GM12801 (cell line): ENCODE results near the gene SLC40A1.

Experiments used
- TF ChIP-seq, protein P1 (sequence below): IDR thresholded peaks from one replicate; pipeline ENCODE4 v1.5.1; 2011; ENCODE audit warnings: control low read depth; ENCODE audit not compliant: insufficient read length; ENCODE audit errors: extremely low read depth

Gene SLC40A1

DNA sequence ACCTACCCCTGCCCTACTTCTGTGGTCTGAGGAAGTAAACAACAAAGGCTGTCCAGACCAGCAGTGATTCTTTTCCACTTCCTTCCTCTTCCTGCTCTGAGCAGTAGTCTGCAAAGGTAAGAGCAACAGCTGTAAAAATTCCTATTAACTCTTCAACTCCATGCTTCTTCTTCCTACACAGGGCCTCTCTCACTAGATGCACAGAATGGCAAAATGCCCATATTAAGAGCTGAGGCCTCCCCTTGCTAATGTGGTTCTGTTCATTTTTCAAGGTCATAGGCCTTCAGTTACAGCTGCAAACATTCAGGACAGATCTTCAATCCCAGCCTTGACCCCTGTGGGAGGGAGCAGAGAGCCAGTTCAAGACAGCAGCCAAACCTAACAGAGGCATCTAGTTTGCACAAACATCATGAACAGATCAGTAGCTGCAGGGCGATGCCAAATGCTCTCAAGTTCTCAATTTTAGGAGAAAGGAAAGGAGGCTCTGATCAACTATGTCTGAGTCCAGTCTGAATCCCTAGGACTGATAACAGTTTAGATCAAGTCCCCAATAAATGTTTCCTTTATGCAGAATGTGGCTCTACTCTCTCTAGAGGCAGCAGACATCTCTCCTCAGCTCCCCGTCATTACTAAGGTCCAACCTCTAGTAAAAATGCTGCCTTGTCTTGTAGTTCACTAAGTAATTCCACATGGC is 20.9 kb downstream of the SLC40A1 start:
- TF ChIP-seq, protein P1, sequence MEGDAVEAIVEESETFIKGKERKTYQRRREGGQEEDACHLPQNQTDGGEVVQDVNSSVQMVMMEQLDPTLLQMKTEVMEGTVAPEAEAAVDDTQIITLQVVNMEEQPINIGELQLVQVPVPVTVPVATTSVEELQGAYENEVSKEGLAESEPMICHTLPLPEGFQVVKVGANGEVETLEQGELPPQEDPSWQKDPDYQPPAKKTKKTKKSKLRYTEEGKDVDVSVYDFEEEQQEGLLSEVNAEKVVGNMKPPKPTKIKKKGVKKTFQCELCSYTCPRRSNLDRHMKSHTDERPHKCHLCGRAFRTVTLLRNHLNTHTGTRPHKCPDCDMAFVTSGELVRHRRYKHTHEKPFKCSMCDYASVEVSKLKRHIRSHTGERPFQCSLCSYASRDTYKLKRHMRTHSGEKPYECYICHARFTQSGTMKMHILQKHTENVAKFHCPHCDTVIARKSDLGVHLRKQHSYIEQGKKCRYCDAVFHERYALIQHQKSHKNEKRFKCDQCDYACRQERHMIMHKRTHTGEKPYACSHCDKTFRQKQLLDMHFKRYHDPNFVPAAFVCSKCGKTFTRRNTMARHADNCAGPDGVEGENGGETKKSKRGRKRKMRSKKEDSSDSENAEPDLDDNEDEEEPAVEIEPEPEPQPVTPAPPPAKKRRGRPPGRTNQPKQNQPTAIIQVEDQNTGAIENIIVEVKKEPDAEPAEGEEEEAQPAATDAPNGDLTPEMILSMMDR = no peak

DNA sequence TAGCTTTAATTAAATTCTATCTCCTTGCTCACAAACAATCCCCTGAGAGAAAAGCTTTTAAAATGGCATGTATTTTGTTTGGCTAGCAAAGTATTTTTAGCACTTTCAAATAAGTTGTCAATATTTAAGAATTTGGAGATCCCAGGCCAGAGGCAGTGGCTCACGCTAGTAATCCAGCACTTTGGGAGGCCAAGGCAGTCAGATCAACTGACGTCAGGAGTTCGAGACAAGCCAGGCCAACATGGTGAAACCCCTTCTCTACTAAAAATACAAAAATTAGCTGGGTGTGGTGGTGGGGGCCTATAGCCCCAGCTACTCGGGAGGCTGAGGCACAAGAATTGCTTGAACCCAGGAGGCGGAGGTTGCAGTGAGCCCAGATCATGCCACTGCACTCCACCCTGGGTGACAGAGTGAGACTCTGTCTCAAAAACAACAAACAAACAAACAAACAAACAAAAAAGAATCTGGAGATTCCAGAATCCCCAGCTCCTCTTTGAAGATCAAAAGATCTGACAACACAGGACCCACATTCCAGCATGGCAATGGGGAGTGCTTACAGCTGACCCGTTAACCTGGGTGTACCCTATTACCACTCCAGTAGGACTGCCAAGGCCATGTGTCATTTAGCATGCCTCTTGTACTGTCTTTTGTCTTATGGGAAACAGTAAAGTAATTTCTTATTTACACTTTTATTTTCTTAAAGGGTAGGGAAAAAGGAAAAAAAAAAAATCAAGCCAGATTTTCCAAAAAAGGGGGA is 21.9 kb downstream of the SLC40A1 start:
- TF ChIP-seq, protein P1 = no peak

DNA sequence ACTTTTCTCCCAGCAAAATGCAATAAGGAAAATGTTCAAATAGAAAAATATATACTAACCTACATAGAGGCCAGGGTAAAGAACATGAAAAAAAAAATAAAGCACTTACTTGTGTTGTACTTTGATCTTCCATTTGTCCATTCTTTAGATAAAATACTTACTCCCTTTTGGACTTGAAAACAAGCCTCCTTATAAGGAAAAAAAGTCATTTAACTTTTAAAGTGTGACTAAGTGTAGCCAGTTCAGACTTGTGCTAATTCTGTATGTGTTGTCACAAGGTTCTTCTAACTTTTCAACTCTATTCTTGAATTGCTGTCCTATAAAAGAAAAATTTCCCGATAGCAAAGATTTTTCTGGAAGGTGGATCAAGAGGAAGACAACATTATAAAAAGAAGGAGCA is 23.2 kb downstream of the SLC40A1 start:
- TF ChIP-seq, protein P1 = no peak

DNA sequence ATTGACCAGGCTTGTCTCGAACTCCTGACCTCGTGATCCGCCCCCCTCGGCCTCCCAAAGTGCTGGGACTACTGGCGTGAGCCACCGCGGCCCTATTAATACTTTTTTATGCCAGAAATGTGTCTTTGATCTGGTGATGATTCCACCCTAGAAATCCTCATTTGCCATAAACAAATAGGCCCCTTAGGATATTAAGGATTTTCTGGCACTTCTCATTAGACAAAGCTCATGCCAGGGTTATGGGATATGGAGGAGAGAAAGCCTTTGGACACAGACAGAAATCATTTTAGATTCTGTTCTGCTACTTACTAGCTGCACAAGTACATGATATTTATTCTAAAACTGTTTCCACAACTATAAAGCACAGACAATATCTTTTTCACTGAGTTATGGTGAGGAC is 24.1 kb downstream of the SLC40A1 start:
- TF ChIP-seq, protein P1 = no peak

DNA sequence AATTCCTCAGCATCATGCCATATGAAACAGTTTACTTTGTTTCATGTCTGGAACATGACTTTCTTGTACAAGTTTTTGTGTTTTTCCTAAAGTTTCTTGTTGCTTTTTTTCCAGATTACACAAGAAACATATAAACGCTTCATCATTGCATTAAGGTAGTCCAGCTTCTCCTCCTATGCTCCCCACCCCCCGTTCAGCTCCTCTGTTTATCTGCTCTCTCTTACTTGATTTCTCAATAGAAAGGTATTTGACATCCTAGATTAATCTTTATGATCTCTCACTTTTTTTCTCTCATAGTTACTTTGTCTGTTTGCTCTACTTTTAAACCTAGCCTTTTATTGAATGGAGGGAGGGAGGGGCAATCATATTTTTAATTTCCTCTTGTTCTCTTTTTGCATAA is 25.4 kb downstream of the SLC40A1 start:
- TF ChIP-seq, protein P1 = no peak

DNA sequence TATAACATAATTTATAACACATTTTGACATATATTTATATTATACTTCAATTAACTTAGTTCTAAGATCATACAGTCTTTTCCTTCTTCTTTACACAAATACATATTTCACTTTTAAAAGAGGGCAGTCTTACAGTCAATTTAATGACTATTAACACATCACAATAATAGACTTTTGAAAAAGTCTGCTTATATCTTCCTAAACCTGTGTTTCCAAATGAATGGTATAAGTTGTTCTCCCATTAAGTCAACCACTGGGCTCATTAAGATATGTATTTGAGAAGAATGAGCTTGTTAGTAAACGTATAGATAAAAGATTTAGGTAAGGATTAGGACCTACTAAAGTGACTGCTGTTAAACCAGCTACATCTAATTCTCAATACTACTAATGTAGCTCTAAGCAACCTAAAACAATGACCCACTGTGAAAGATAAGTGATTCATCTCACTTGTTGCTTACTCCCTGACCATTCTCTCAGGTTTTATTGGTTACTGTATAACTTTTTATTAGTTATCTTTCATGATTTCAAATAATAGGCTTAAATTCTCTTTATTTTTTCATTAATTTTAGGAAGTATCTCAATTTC is 27.0 kb downstream of the SLC40A1 start:
- TF ChIP-seq, protein P1 = no peak

DNA sequence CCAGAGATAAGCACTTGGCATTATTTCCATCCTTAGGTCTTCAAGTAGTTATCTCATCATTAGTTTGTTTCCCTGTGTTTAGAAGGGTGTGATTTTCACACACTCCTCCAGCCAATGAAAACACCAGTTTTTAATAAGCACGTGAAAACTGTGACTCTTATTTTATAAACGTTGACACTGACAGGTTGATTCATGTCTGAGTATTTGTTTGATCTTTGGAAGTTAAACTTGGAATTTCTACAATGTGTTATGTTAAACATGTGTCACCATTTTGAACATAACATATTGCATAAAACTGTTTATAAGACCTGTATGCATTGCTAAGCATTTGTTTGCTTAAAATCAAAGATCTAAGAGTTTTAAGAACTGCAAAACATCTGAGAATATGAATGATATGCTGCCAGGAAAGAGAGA is 27.6 kb downstream of the SLC40A1 start:
- TF ChIP-seq, protein P1 = no peak
